GM19043 (cell line): ENCODE results near the gene SMO.
"Not testable (repeated sequence)": the region's sequence is repeated elsewhere in the genome, so short reads cannot be mapped to it uniquely, and the experiment has no call there.

Source experiments
- ATAC-seq: cut with Tn5 transposase; IDR thresholded peaks from one replicate; pipeline ENCODE4 v1.9.1; 2021; ENCODE audit warnings: low read depth; ENCODE audit not compliant: unreplicated experiment

The SMO gene

DNA sequence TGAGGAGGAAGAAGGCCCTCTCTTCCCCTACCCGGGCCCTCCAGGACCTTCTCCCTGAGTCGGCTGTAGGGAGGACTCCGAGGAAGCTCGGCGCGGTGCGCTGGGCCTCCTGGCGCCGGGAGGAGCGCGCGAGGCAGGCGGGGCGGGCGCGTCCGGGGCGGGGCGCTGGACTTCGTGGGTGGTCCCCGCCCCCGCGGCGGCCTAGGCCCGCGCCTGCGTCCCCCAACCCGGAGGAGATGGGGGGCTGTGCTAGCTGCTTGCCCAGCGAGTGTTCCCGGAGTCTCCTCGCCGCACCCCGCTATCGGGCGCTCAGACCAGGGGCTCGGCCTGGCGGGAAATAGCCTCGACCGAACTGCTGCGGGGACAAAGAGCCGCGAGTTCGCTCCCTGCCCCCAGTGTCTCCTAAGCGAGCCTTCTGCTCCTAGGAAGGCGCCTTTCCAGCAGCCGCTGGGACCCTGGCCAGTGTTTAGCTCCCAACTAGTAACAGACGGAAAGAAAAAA is 19.2 kb upstream of the SMO start:
- peak; percentile 34 for ATAC-seq

DNA sequence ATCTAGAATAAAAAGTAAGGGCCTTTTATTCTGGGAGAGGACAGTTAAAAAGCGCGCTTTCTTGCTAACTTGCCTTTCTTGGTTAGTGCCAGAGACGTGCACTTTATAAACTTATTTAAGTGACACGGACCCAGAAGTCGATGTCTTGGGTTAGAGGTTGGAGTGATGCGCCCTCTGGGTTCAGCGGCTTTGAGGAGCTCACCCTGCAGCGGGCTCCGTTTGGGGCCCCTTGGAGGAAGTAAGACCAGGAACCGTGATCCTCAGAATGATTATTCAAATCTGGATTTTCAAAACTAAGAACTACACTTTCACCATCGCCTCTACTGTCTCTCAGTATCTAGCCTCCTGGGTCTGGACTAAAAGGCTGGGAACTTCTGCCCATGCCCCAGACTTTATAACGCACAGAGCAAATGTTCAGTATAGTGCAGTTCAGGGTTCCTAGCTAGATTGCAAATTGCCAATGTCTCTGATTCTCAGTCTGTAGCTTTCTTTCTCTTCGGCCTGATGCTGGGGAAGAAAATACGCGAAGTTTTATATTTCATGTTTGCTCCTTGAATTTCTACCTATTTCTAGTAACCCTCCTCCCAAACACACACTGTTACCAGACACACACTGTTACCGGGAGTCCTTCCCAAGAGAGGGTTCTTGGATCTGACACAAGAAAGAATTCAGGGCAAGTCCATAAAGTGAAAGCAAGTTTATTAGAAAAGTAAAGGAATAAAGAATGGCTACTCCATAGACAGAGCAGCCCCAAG is 18.6 kb upstream of the SMO start:
- ATAC-seq, result no peak

DNA sequence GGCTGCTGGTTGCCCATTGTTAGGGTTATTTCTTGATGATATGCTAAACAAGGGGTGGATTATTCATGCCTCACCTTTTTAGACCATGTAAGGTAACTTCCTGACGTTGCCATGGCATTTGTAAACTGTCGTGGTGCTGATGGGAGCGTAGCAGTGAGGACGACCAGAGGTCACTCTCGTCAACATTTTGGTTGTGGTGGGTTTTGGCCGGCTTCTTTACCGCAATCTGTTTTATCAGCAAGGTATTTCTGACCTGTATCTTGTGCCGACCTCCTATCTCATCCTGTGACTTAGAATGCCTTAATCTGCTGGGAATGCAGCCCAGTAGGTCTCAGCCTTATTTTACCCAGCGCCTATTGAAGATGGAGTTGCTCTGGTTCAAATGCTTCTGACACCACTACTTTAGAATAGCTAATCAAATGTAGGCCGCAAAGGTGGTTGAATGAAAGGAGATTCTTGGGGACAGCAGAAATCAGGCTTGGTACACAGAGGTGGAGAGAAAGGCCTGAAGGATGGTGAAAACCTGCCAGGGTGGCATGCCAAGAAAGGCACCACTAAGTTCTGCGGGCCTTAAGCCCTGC is 17.9 kb upstream of the SMO start:
- no peak for ATAC-seq

DNA sequence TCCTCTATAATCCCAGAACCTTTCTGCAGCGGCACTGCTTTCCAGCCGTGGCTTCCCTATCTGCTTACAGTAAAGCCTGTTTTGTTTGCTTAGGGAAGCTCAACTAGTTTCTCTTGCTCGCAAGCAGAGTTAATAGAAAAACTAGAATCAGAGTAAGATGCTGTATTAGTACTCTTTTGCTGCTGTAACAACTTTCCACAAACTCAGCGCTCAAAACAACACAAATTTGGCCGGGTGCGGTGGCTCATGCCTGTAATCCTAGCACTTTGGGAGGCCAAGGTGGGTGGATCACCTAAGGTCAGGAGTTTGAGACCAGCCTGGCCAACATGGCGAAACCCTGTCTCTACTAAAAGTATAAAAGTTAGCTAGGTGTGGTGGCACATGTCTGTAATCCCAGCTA is 14.6 kb upstream of the SMO start:
- ATAC-seq, result not testable (repeated sequence)

DNA sequence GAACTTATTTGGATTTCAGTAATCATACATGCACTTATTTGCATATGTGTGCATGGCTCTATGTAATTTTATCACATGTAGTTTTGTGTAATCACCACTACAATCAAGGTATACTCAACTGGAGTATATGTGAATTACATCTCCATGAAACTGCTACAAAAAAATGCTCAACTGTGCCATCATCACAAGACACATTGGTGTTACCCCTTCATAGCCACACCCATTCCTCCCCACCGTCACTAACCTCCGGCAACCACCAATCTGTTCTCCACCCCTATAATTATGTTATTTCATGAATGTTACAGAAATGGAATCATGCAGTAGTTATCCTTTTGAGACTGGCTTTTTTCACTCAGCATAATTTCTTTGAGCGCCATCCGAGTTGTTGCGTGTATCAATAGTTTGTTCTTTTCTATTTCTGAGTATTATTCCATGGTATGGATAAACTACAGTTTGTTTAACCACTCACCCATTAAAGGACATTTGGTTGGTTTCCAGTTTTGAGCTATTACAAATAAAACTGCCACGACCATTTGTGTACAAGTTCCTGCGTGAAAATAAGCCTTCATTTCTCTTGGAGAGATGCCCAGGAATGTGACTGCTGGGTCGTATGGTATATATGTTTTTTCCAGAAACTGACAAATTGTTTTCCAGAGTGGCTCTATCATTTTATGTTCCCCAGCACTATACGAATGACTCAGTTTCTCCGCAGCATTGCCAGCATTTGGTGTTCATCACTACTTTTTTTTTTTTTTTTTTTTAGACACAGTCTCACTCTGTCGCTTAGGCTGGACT is 11.3 kb upstream of the SMO start:
- ATAC-seq, result no peak

DNA sequence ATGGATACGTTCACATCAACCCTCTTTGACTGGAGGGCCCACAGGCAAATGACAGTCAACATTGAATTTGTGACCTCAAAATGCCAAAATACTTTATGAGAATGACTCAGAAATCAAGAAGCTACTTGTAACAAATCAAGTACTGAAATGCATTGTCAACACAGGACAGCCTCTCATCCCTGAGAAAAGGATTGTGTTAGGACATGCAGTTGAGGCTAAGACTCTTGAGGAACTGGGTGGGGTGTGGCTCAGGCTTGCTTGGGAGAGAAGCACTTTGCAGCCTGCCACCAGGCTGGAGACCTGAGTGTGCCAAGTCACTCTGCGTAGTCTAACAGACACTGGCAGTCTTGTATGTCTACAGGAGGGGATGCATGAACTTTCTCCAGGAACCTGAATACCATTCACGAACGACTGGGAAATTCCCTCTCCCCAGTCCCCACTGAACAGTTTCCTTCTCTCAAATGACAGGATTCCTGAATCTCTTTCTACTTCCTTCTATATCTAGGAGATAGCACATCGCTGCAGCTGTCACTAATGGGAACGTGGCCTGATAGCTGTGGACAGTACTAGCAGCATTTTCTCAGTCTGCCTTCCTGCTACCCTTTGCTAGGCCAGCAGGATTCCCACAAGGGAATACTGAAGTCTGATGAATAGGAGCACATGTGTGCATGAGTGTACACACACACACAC is 3.3 kb upstream of the SMO start:
- ATAC-seq, result no peak

DNA sequence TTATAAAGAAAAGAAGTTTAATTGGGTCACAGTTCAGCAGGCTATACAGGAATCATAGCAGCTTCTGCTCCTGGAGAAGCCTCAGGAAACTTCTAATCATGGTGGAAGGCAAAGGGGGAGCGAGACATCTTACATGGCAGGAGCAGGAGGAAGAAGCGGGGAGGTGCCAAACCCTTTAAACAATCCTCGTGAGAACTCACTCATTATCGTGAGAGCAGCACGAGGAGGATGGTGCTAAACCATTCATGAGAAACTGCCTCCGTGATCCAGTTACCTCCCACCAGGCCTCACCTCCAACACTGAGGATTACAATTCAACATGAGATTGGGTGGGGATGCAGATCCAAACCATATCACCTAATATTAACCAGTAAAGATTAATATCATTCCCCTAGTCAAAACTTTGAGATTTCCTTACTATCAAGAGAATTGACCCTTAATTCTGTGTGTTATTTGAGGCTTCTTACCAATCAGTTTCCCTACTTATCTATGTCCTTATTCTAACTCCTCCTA is 1.6 kb upstream of the SMO start:
- ATAC-seq, result no peak

DNA sequence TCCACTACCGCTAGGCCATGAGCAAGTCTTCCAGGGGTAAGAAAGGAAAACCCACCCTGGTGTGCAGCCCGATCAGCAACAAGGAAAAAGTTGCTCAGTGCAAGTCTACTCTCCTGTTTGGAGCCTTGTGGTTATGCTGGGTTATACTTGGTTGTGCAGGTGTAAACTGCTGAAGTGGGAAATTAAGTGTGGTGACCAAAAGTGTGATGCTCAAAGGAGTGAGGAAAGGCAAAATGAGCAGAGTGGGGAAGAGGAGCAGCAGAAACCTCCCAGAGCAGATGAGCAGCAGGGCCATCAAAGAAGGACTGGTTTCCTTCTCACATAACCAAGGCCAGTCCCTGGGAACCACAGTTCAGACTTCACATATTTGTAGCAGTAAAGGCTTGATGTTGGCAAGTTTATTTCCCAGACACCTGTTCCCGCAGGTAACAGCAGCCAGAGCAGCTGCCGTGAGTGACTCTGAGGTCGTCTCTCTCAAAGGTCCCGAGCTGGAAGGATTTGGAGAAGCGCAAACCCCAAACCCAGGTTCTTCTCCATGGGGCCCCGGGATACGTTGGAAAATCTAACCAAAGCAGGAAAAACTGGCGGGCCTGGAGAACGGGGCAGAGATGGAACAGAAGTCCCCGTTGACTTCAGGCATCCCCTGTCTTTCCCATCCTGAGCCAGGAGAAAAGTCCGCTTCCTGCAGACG is 607 bp upstream of the SMO start:
- ATAC-seq, result no peak

DNA sequence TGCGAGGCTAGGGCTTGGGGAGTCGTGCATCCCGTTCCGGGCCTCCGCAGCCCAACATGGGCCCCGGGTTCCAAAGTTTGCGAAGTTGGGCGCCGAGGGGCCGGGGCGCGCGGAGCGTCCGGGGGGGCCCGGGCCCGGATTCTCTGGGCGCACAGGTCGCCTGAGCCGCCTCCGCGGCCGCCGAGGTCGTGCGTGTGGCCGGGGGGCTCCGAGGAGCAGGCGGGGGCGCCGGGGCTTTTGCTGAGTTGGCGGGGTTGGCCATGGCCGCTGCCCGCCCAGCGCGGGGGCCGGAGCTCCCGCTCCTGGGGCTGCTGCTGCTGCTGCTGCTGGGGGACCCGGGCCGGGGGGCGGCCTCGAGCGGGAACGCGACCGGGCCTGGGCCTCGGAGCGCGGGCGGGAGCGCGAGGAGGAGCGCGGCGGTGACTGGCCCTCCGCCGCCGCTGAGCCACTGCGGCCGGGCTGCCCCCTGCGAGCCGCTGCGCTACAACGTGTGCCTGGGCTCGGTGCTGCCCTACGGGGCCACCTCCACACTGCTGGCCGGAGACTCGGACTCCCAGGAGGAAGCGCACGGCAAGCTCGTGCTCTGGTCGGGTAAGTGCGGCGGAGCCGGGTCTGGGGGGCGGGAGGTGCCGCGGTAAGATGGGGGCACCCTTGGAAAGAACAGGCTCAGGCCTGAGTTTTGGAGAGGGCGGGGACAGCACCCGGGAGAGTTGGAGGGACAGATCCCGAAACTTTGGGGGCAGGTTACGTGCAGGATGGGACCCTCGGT is 643 bp downstream of the SMO start:
- ATAC-seq, result no peak

DNA sequence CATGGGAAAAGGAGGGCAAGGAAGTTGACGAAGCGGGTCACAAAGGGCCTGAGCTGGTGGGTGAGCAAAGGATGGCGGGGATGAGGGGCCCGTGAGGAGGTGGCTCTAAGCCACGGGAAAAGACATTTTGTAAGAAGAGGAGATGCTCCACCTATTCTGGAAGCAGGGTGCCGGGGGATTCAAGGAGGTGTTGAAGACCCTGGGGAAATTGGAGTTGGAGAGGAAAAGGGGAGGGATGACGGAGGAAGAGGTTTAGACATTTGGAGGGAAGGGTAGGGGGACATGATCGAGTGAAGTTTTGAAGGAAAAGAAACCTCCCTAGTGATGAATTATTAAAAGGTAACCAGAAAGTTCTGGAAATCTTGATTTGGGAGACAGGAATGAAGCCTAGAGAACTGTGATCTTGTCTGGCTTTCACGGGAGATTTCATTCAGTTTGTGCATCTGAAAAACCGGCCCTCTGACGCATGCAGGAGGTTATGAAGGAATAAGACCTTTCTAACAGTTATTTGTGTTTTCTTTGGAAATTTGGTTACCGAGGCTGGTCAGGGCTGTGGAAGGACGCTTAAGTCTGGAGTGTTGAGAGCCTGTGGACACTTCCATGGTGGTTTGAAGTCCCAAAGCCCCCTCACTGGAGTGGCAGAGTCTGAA is 1.4 kb downstream of the SMO start:
- ATAC-seq, result no peak

DNA sequence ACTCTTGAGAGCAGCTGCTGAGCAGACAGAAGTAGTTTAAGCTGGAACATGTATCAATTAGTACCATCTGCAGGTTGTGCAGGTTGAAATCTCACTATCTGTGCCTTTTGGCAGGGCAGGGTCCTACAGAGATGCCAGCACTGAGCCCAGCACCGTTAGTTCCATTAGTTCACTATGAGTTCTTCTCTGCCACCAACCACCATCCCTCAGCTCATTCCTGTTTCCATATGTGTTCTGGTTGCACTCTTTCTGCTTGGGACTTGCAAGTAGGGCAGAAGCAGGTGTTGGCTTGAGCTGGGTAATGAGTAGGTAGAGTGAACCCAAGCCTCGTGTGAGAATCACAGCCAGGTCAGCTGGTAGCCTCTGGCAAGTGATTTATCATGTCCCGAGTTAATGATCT is 2.8 kb downstream of the SMO start:
- ATAC-seq, result no peak

DNA sequence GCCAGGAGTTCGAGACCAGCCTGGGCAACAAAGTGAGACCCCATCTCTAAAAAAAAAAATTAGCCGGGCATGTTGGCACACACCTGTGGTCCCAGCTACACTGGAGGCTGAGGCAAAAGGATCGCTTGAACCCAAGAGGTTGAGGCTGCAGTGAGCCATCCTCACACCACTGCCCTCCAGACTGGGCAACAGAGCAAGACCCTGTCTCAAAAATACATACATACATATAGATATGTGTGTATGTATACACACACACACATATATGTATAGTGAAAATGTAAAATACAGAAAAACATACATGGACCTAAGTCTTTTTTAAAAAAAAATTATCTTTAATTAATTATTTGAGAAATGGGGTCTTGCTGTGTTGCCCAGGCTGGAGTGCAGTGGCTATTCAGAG is 5.5 kb downstream of the SMO start:
- ATAC-seq, result no peak

DNA sequence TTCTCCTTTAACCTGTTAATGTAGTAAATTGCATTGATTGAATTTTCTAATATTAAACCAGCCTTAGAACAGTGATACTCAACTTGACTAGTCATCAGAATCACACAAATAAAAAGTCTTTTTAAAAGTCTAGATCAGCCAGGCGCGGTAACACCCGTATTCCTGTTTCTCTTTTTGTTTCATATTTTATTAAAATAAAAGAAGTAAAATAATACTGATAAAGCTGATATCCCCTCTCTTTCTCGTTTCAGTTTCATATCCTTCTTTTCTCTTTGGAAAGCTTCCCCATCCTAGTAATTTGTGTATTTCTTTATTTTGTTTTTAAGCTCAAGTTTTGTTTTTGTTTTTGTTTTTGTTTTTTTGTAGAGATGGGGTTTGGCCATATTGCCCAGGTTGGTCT is 9.3 kb downstream of the SMO start:
- ATAC-seq, result no peak

DNA sequence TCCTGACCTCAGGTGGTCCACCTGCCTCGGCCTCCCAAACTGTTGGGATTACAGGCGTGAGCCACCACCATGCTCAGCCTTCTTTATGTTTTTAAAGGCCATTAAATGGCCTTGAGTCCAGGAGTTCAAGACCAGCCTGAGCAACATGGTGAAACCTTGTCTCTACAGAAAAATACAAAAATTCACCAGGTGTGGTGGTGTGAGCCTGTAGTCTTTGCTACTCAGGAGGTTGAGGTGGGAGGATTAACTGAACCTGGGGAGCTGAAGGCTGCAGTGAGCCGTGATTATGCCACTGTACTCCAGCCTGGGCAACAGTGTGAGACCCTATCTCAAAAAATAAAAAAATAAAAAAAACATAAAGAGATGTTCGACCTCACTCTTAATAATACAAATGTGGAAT is 11.0 kb downstream of the SMO start:
- ATAC-seq, result no peak

DNA sequence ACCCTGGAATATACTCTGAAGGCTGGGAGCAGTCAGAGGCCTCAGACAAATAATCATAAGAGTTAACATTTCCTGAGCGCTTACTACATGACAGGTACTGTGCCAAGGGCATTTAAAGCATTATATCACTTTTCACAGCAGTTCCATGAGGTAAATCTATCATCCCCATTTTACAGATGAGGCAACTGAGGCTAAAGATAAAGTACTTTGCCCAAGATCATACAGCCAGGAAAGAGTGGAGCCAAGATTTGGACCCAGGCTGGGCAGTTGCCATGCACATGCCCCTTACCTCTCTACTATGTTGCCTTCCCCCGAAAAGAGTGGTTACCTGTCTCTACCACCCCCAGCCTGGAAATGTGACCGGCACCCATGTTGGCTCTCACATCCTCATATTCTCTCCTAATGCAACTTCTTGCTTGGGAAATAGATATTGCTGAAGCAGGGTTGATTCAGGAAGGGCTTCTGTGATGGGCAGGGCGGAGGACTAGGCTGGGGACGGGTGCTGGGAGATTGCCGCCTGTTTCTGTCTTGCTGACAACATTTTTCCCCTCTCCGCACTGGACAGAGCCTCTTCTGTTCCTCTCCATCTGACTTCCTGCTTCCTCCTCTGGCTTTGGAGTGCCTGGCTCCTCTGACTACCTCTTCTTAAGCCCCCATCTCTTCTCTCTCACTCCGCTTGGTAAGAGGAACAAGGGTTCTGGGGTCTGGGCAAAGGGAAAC is 13.8 kb downstream of the SMO start:
- ATAC-seq, result no peak

DNA sequence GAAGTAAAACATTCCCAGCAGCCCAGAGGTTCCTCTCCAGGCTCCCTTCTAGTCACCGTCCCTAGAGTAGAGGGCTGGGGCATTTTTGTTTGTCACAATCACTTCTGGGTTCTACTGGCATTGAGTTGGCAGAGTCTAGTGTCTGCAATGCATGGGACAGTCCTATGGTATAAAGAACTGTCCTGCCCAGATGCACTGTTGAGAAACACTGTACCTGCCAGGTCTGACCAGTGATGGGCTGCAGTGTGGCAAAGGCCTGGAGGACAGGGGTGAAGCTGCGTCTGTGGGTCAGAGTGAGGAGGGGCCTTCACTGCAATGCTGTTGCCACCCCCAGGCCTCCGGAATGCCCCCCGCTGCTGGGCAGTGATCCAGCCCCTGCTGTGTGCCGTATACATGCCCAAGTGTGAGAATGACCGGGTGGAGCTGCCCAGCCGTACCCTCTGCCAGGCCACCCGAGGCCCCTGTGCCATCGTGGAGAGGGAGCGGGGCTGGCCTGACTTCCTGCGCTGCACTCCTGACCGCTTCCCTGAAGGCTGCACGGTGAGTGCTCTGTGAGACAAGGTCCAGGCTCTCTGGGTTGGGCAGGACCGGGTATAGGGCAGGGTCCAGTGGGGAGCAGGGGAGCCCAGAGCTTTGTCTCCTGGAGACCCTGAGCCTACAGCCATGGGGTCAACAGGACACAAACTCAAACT is 14.8 kb downstream of the SMO start:
- ATAC-seq, result no peak

DNA sequence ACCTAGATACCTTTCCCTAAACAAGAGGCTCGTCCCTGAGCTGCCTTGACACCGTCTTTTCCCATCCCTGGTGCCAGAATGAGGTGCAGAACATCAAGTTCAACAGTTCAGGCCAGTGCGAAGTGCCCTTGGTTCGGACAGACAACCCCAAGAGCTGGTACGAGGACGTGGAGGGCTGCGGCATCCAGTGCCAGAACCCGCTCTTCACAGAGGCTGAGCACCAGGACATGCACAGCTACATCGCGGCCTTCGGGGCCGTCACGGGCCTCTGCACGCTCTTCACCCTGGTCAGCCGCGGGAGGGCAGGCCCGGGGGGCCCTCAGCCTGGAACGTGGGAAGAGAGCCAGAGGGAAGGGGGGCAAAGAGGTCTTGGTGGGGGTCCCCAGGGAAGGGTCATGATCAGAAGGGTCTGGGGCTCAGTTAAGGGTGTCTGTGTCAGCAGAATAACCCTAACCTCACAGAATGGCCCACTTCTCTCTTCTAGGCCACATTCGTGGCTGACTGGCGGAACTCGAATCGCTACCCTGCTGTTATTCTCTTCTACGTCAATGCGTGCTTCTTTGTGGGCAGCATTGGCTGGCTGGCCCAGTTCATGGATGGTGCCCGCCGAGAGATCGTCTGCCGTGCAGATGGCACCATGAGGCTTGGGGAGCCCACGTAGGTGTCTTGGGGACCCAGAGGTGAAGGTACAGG is 16.8 kb downstream of the SMO start:
- ATAC-seq, result no peak
